NB4 (cell line): ENCODE measurements around the gene NTRK2.

Source experiments
- DNase-seq: peaks from one replicate; pipeline ENCODE4 v3.0.0; 2010; ENCODE audit warnings: low read depth
- H3K4me3 ChIP-seq: one replicate; pipeline ENCODE4 v1.5.1; 2011; ENCODE audit warnings: mild to moderate bottlenecking, low read depth, low read length, moderate library complexity
- MYC ChIP-seq: IDR thresholded peaks from 2 replicates; pipeline ENCODE4 v1.6.1; 2011; ENCODE audit warnings: low read depth, low read length
- POLR2A ChIP-seq: IDR thresholded peaks from 2 replicates; pipeline ENCODE4 v1.6.1; 2011; ENCODE audit warnings: mild to moderate bottlenecking; ENCODE audit not compliant: insufficient read length; ENCODE audit errors: extremely low read depth
- TF ChIP-seq, protein P1 (sequence below): IDR thresholded peaks from 2 replicates; pipeline ENCODE4 v1.6.1; 2011; ENCODE audit warnings: low read depth, low read length
- TF ChIP-seq, protein P2 (sequence below): IDR thresholded peaks from one replicate; pipeline ENCODE4 v1.5.1; 2012; ENCODE audit warnings: low read depth, low read length

The NTRK2 gene

DNA sequence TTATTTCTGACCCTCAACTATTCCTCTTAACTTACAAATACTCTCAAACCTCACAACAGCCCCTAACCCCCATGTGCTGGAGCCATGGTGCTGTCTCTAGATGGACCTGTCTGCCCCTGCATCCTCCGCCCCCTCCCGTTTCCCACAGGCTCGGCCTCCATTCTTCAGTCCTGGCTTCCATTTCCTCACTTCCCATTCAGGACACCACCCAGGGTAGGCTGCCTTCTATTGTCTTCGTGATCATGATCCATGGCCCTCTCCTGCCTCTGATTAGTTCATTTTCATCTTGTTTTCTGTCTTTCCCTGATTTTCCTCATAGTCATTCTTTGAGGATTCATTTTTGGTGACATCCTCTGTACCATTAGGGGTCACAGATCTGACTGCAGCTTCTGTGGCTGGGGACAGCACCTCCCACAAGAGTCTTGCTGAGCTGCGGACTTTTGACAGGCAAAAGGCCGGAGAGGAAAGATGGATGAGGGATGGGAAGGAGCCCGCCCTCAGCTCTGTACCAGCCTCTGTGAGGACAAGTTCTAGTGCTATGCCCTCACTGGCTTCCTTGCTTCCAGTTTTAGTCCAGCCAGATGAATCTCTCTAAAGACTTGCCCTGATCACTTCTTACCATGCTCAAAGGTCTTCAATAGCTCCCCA, 255.8 kb downstream of the NTRK2 start:
- no peak overlapping the region for H3K4me3 ChIP-seq
- DNase-seq: no peak
- TF ChIP-seq, protein P1, sequence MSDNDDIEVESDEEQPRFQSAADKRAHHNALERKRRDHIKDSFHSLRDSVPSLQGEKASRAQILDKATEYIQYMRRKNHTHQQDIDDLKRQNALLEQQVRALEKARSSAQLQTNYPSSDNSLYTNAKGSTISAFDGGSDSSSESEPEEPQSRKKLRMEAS: no peak
- TF ChIP-seq, protein P2, sequence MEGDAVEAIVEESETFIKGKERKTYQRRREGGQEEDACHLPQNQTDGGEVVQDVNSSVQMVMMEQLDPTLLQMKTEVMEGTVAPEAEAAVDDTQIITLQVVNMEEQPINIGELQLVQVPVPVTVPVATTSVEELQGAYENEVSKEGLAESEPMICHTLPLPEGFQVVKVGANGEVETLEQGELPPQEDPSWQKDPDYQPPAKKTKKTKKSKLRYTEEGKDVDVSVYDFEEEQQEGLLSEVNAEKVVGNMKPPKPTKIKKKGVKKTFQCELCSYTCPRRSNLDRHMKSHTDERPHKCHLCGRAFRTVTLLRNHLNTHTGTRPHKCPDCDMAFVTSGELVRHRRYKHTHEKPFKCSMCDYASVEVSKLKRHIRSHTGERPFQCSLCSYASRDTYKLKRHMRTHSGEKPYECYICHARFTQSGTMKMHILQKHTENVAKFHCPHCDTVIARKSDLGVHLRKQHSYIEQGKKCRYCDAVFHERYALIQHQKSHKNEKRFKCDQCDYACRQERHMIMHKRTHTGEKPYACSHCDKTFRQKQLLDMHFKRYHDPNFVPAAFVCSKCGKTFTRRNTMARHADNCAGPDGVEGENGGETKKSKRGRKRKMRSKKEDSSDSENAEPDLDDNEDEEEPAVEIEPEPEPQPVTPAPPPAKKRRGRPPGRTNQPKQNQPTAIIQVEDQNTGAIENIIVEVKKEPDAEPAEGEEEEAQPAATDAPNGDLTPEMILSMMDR: no peak
- TF ChIP-seq POLR2A: no peak
- TF ChIP-seq MYC: no peak

DNA sequence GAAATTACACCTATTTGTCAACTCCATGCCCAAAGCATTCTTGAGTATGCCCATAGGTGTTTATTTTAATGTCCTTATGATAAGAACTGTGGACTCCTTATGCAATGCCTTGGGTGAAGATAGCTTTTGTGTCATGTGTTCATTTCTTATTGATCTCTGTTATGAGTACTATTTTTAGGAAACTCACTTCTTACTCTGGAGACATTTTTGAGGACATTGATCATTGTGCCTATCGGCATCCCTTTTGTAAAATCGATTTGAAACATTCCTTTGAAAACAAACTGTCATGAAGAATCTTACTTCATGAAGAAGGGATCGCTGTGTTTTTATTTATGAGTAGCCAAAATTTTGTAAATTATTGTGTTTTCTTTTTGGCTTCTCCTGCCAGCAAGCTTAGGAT, 257.3 kb downstream of the NTRK2 start:
- DNase-seq: no peak
- no peak overlapping the region for H3K4me3 ChIP-seq
- TF ChIP-seq, protein P1: no peak
- TF ChIP-seq, protein P2: no peak
- no peak for TF ChIP-seq MYC
- no peak for TF ChIP-seq POLR2A

DNA sequence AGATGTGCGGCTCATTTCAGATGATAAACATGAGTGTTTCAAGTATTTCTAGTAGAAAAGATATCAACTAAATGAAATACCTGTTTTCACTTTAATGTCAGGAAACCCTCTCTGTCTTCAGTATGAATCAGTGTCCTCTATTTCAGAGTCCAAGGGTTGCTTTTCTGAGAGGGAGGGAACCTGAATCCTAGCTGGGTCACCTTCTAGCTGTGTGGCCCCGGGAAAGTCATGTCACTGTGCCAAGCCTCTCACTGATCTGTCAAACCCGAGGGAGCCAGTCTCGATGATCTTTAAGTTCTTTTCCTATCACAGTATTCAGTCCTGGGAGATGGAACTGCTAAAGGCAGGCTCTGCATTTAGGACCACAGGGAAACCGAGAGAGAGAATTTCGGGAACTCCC, 258.9 kb downstream of the NTRK2 start:
- H3K4me3 ChIP-seq: no peak overlapping the region
- TF ChIP-seq POLR2A (no peak), MYC (no peak)
- TF ChIP-seq, protein P2: no peak
- TF ChIP-seq, protein P1: no peak
- no peak for DNase-seq

DNA sequence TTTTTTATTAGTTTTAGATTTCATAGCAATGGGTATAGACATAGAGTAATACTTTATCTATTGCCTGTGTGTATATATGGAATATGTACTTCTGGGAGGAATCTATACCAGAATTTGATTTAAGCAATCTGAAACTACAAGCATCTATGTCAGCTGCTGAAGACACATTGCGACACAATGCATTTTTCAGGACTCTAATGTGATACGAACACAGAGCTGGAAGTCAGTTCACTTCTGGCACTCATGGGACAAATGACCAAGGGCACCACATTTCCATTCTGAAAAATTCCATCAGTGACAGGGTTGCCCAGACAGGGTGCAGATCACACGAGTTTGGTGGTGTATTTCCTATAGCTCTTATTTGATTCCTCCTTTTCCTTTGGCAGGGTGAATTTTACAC, 259.5 kb downstream of the NTRK2 start:
- H3K4me3 ChIP-seq: no peak overlapping the region
- TF ChIP-seq POLR2A: no peak
- TF ChIP-seq, protein P2: no peak
- TF ChIP-seq MYC: no peak
- TF ChIP-seq, protein P1: no peak

DNA sequence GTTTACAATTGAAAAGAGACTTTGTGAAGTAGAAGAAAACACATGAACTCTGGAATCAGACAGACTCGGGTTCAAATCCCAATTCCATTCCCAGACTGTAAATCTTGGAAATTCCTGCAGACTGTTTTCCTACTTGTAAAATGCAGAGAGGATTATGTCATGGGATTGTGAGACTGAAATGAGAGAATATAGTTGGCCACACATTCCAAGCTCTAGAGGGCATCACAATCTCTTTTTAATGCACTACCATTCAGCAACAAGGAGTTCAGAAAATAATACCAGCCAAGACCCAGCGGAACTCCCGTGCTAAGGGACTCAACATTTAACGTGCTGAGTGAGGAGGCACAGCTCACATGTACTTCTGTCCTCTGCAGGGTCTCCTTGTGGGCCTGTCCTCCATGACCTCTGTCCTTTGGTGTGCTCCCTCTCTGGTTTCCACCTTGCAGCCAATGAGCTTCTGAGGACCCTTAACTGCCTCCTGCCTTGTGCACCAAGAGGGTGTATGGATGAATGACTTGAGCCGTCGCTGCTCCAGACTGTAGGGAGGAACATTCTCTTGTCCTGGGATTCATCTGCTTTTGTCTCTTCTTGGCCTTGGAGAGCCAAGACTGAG, 263.5 kb downstream of the NTRK2 start:
- DNase-seq: no peak
- no peak overlapping the region for H3K4me3 ChIP-seq
- TF ChIP-seq, protein P2: no peak
- no peak for TF ChIP-seq MYC
- TF ChIP-seq, protein P1: no peak
- TF ChIP-seq POLR2A: no peak

More for the DNA sequence above, 259.5 kb downstream of the NTRK2 start:
- DNase-seq: no peak
